GM12891 (cell line): ENCODE data around the gene NRBP1.
"Not testable (repeated sequence)": the region's sequence is repeated elsewhere in the genome, so short reads cannot be mapped to it uniquely, and the experiment has no call there.

Experiments used
- PAX5 ChIP-seq: IDR thresholded peaks from 2 replicates; pipeline ENCODE4 v1.6.1; 2011; ENCODE audit warnings: low read length, moderate library complexity, mild to moderate bottlenecking; ENCODE audit not compliant: insufficient read depth, severe bottlenecking
- POLR2A ChIP-seq: IDR thresholded peaks from 2 replicates; pipeline ENCODE4 v1.6.1; 2011; ENCODE audit warnings: low read depth, low read length, control low read depth
- POLR2AphosphoS5 ChIP-seq: IDR thresholded peaks from 2 replicates; pipeline ENCODE4 v1.6.1; 2011; ENCODE audit warnings: low read depth, low read length, control low read depth
- POU2F2 ChIP-seq: IDR thresholded peaks from 2 replicates; pipeline ENCODE4 v1.6.1; 2011; ENCODE audit warnings: low read depth, mild to moderate bottlenecking, control low read depth, low read length, moderate library complexity
- SPI1 ChIP-seq: IDR thresholded peaks from 2 replicates; pipeline ENCODE4 v1.6.1; 2011; ENCODE audit warnings: low read depth, low read length, control low read depth
- TAF1 ChIP-seq: IDR thresholded peaks from 2 replicates; pipeline ENCODE4 v1.6.1; 2011; ENCODE audit warnings: low read depth, low read length, control low read depth

GRCh38 chr2:27425039-27425438 is 3.4 kb upstream of the NRBP1 start:
- not testable (repeated sequence) for TF ChIP-seq POLR2A, POLR2AphosphoS5, TAF1, SPI1, PAX5, POU2F2
